Hematopoietic multipotent progenitor cell (in vitro differentiated cells): ENCODE measurements around the gene TMEM42. TPM values are rescaled to one million over a fixed set of nuclear protein-coding genes. Genes with fewer than 3 reads are reported as not detected.
"Not testable (repeated sequence)": the region's sequence is repeated elsewhere in the genome, so short reads cannot be mapped to it uniquely, and the experiment has no call there.

ENCODE experiments used
- DNase-seq, 3 donors: peaks; one replicate each; pipeline ENCODE4 v3.0.0-alpha.2; 2011 to 2015; ENCODE audit warnings: low read depth in 2 of 3, low spot score in 2 of 3
- total RNA-seq: library from RNA; depleted of rRNA; stranded (reverse); fragments of >200 nt; gene quantifications from one replicate; pipeline ENCODE4 v1.2.3, GENCODE V29; 2012

The TMEM42 gene
- total RNA-seq = 27.5 TPM

- DNase-seq = peak; percentile 75 to 94 (median 92)
Observed at GRCh38 chr3:44861412-44862225, at the start of gene TMEM42. TMEM42 (plus strand) TSS chr3:44861912; CDS start chr3:44861925, 13 bp downstream.

- DNase-seq = no peak
Observed at GRCh38 chr3:44814751-44815150, 47.0 kb upstream of the TMEM42 start.

- not testable (repeated sequence) for DNase-seq
Observed at GRCh38 chr3:44816334-44816733, 45.4 kb upstream of the TMEM42 start.

DNA sequence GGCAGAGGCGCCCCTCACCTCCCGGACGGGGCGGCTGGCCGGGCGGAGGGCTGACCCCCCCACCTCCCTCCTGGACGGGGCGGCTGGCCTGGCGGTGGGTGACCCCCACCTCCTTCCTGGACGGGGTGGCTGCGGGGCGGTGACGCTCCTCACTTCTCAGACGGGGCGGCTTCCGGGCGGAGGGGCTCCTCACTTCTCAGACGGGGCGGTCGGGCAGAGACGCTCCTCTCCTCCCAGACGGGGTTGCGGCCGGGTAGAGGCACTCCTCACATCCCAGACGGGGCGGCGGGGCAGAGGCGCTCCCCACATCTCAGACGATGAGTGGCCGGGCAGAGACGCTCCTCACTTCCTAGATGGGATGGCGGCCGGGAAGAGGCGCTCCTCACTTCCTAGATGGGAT lies 40.5 kb upstream of the TMEM42 start:
- not testable (repeated sequence) for DNase-seq

DNA sequence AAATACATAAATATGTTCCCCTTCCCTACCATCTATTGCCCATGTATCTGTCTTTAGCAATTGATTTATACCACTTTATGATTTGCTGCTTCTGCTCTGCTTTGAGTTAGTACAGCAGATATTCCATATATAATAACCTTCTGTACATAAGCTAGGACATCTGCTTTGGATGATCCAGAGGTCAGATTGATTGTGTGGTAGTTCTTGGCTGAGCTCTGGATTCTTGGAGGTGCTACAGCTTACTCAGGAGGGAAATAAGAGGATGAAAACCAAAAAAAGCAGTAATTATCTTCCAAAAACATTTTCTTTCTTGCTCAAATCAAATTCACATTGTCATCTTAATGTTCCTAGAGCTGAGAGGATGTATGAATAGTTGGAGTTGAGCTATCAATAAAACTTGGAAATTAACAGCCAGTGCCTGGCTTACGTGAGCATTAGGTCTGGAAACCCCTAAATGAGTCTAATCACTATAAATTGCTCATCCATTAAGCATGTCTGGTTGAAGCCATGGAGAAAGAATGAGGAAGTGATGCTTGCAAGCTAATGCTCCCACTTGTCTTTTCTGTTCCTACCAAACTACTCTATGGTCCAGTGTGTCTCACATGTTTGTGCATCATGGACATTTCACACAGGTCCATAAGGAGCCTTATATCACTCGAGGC lies 36.3 kb upstream of the TMEM42 start:
- no peak for DNase-seq

DNA sequence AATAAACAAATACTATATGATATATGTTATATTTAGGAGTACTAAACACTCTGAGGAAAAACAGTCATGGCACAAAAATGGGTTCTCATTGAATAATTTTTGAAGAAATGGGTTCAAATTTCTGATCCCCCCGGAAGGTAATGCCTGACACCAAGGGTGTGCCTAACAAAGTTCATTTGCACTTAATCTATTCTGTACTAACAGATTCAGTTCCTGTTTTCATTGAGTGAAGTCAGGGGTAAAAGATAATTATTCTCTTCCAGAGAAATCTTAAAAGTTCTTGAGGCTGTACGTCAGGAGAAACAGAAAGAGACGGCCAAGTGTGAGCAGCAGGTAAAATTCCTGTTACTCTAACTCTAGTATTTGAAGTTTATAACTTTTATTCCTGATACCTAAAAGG lies 34.5 kb upstream of the TMEM42 start:
- no peak for DNase-seq

DNA sequence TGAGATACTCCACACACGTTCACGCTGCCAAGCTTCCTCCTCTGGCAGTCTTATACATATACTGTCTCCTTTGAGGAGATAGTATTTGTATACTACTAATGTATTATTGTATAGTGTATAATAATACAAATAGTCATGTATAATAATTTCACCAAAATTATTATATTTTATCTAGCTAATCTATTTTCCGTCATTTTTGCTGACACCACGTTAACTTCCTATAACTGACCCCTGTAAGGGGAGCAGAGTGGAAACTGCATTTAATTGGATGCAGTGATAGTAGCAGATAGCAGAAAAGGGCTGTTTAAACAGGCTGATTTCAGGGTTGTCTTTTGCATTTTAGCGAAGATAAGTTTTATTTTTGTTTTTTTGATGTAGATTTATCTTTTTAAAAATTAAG lies 30.5 kb upstream of the TMEM42 start:
- DNase-seq = no peak

DNA sequence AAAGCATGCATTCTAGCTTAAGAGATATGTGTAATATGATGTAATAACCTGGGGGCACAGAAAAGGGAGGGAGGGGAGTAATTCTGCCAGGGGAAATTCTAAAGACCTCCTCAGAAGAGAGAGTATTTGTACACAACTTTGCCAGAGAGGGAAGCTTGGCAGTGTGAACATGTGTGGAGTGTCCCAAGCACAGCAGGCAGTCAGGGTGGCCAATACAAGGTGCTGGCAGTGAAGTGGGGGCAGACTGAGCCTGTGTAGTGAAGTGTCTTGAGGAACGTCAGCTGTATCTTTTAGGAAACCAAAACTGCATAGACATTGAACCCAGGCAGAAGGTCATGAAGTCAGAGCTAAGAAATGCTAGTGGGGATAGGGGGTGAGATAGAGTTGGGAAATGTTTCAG lies 29.7 kb upstream of the TMEM42 start:
- DNase-seq = no peak

DNA sequence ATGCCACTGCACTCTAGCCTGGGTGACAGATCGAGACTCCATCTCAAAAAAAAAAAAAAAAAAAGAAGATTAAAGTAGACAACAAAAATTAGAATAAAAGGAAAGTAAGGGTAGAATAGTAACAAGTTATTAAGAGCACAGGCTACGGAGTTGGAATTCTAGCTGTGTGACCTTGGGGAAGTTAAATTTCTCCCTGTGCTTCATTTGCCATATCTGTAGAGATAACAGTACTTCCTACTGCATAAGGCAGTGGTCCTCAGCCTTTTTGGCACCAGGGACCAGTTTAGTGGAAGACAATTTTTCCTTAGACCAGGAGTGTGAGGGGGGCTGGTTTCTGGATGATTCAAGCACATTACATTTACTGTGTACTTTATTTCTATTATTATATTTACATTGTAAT lies 28.7 kb upstream of the TMEM42 start:
- no peak for DNase-seq

DNA sequence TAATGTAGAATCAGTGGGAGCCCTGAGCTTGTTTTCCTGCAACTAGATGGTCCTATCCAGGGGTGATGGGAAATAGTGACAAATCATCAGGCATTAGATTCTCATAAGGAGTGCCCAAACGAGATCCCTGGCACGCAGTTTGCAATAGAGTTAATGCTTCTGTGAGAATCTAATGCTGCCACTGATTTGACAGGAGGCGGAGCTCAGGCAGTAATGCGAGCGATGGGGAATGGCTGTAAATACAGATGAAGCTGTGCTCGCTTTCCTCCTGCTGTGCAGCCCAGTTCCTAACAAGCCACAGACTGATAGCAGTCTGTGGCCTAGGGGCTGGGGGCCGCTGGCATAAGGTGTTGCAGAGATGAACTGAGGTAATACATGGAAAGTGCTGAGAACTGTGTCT lies 28.3 kb upstream of the TMEM42 start:
- no peak for DNase-seq

DNA sequence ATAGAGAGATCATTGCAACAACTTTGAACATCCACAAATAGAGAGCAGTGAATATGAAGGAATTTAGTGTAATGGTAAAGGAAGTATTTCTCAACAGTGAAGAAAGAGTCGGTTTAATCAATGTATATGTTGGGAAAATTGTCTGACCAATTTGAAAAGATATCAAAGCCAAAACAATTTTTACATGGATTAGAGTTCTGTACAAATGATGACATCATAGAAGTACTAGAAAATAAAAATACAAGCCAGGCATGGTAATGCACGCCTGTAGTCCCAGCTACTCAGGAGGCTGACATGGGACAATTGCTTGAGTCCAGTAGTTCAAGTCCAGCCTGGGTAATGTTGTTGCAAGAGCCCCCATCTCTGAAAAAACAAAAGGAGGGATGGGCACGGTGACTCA lies 26.0 kb upstream of the TMEM42 start:
- DNase-seq = no peak

DNA sequence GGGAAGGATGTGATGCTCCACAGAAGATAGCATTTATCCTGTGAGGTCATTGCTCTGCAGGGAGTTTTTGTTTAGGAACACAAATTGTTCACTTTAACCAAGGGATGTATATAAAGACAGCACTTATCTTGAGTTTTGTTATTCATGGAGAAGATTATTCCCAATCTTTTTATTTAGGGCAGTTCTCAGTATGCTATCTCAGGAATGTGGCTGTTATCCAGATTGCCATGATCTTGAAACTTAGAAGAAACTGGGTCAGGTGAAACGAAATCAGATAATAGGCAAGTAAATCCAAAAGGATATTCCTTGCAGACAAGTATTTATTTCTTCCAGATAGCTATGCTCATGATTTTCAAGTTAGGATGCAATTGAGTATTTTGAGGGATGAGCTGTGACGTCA lies 19.3 kb upstream of the TMEM42 start:
- no peak for DNase-seq

DNA sequence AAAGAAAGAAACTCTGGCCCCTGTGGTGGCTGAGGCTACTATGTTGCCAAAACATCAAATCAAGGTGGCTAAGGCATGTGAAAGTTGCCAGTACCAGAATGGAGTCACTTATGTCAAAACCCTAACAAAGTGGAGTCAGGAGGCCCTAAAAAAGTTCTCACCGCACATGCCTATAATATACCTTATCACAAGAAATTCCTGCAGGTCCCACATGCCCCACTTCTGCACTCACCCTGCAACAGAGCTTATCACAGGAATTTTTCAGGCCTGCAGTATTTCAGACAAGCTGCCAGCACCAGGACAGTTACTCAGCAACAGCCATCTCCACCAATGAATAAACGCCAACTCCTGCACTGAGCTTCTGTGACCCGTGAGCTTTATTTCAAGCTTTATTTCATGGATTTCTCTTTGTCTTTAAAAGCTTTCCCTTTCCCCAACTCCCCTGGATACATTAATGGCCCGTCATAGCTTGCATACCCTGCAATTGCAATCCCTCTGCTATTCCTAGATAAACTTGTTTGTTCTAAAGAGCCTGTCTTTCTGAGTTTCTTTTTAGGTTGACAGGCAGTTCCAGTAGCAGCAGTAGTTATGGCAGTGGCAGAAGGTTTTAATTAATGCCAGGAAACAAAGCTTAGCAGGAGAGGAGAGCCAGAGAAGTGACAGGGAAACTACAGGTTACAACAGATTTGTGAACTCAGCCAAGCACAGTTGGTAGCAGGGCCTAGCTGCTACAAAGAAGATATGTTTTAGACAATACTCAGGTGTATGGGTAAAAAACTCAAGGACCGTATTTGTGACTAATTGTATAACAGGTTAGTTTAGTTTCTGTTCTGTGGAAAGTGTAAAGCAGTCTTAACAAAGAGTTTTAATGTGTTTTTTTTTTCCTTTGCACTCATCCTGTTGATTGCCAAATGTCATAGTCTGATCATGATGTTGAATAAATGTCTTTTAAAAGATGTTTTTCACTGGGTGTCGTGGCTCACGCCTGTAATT lies 15.9 kb upstream of the TMEM42 start:
- no peak for DNase-seq

DNA sequence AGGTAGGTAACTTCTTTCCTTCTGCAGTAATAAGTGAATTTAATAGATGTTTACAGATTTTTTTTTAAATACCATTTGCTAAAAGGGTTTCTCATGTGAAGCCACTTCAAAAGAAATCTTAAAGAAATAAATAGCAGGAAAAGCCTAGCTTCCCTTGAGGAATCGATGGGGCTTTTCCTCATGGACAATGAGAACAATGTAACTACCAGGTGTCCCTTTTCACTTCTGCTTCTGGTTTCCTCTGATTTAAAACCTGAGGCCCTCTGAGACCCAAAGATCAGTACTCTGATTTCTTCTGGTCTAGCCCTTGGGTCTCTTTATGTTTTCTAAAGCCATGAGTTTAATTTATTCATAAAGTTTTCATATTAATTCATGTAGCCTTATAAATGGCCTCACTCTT lies 13.1 kb upstream of the TMEM42 start:
- DNase-seq = no peak

DNA sequence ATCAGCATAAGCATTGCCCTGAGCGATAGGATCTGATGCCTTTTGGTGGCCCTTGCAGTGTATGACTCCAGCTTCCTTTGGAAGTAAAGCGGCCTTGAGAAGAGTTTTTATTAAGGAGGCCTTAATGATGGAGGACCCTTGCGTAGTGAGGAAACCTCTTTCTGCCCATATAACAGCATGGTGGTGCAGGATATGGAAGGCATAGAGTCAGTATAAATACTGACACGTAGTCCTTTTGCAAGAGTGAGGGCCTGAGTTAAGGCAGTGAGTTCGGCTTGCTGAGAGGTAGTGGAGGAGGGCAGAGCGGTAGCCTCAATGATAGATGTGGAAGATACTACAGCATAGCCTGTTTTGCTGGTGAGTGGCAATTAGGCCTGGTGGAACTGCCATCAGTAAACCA lies 5.0 kb upstream of the TMEM42 start:
- not testable (repeated sequence) for DNase-seq

DNA sequence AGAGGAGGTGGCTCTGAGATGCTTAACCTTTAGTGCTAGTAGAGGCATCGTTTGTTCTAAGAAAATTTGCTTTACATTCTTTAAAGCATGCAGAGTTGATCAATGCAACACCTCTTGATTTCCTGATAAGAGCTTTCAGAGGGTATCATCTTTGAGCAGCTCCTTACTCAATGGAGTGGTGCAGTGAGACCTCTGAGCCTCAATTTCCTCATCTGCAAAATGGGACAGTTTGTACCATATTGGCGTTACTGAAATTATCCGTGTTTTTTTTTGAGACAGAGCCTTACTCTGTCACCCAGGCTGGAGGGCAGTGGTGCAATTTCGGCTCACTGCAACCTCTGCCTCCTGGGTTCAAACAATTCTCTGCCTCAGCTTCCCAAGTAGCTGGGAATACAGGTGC lies 1.6 kb upstream of the TMEM42 start:
- no peak for DNase-seq

- DNase-seq = peak in 2 of 3 donors; percentile 16 to 38
Observed at GRCh38 chr3:44862226-44862637, 520 bp downstream of the TMEM42 start.

DNA sequence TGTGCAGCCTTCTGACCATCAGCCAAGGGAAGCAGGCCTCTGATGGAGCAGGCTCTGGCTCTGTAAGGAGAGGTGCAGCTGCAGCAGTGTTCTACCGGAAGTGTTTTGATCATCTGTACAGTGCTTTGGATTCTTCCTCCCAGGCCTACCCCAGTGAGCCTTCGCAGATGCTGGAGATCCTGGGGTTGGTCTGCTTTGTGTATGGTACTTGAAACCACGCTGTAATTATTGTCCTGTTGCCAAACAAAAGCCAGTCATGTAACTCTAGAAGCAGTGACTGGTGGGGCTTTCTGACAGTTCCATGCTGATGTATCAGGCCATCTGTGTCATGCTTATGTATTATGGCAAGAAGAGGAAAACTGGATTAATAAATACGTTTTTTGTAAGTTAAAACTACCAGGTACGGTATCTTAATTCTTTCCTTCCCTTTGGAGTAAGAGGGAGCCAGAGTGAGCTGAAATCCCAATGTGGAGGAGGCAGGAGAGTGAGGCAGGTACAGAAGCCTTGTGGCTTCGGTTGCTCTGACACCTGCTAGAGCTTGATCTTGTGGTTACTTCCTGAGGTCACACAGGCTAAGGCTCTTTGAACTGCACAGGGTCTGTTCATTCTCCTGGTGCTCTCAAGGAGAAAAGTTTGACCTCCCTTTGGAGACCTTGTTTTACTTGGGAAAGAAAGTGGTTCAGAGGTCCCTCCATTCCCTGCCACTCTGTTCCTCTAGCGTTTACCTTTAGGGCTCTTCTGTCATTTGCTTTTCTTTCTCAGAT lies 3.7 kb downstream of the TMEM42 start:
- no peak for DNase-seq

DNA sequence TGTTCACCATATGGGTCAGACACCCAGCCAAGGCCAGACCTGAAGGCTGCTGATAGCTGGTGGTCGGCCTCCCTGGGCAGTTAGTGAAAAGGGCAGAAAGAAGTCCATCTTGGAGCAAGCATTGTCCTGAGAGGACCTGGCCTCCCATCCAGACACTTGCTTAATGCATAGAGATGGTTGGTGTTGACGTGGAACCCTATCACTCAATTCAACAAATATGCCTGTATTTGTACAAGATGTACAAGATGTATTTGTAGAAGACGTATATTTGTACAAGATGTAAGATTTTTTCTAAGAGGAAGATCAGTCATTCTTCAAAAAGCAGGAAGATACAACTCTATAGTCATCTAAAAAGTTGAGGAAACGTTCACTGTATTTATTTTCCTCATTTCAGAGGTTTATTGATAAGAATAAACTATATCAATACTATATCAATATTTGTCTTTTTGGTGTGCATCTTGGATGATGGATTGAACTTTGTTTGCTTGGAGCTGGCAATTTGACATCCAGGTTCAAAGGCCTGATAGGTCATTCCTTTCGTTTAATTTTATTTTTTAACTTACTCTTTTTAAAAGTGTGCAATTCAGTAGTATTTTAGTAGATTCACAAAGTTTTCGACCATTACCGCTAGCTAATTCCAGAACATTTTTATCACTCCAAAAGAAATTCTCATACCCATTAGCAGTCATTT lies 5.9 kb downstream of the TMEM42 start:
- no peak for DNase-seq
